ENCODE results near the gene USP11.

- TF ChIP-seq CTCF (IDR thresholded peaks at IDR 0.05 in 4 of 5, conservative IDR thresholded peaks at IDR 0.05 in 1 of 5) (no peak), POLR2A (IDR thresholded peaks at IDR 0.05) (no peak)
These were observed 15.8 kb downstream of the USP11 start for GRCh38 chrX:47248576-47248975.

All from gastrocnemius medialis (tissue), 4 donors.